ENCODE measurements around the gene VPS33A.

VPS33A gene

DNA sequence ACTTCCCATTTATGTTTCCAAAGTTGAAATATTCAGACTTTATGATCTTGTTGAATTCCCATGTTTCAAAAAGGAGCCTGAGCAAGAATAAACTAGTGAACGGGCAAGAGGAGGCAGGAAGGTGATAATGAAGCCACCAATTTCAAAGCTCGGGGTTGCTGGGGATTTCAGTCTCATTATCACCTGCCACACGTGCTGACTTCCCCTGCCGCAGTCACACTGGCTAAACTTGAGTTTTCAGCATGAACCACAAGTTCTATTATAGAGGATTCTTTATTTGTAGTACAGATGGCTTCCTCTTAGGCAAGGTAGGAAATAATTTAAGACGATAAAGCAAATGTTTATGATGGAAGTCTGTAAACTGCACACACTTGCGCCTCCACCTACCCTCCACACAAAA is 22.3 kb downstream of the VPS33A start:
- TF ChIP-seq, protein P1, sequence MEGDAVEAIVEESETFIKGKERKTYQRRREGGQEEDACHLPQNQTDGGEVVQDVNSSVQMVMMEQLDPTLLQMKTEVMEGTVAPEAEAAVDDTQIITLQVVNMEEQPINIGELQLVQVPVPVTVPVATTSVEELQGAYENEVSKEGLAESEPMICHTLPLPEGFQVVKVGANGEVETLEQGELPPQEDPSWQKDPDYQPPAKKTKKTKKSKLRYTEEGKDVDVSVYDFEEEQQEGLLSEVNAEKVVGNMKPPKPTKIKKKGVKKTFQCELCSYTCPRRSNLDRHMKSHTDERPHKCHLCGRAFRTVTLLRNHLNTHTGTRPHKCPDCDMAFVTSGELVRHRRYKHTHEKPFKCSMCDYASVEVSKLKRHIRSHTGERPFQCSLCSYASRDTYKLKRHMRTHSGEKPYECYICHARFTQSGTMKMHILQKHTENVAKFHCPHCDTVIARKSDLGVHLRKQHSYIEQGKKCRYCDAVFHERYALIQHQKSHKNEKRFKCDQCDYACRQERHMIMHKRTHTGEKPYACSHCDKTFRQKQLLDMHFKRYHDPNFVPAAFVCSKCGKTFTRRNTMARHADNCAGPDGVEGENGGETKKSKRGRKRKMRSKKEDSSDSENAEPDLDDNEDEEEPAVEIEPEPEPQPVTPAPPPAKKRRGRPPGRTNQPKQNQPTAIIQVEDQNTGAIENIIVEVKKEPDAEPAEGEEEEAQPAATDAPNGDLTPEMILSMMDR (IDR thresholded peaks at IDR 0.05; ENCODE audit: borderline replicate concordance, control extremely low read depth, extremely low read depth, insufficient read depth, missing control alignments), result no peak
- DNase-seq (ENCODE audit: low spot score), result no peak
- in situ Hi-C loops (cut with MboI; ENCODE audit: low sequenced_read_pairs, unreplicated experiment), result no loop called here

DNA sequence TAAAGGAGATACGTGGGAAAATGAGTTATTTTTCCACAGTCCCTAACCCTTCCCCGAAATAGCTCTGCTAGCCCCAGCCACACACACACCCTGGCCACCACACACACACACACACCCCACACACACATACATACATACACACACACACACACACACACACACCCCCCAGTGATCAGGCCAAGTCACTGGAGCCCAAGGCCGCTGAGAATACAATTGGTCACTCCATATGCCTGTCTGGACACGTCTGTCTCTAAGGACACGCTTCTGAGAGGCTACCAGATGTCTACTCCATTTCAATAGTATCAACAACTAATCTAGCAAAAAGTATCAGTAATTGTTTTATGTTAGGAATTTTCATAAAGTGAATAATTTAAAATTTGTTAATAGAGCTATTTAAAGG is 27.4 kb downstream of the VPS33A start:
- no peak for DNase-seq (ENCODE audit: low spot score)
- in situ Hi-C loops (cut with MboI; ENCODE audit: low sequenced_read_pairs, unreplicated experiment), result no loop called here
- TF ChIP-seq, protein P1 (IDR thresholded peaks at IDR 0.05; ENCODE audit: borderline replicate concordance, control extremely low read depth, extremely low read depth, insufficient read depth, missing control alignments), result no peak

DNA sequence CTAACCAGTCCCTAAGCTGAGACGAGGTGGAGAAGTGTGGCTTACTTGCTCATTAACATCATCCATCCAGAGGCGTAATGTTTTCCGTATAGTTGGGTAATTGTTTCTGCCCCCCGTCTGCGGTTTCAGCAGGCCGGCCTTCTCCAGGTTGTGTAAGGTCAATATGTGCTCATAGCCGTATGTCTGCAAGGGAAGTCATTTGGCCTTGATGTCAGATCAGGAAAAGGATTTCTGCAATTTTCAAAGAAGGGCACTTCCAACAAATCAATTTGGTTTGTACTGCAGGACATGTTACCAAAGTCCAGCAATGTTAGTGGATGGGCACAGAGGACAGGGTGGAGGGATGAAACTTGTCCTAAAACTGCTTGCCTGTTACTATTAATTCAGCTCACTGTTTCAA is 30.6 kb downstream of the VPS33A start:
- TF ChIP-seq, protein P1 (IDR thresholded peaks at IDR 0.05; ENCODE audit: borderline replicate concordance, control extremely low read depth, extremely low read depth, insufficient read depth, missing control alignments), result no peak
- in situ Hi-C loops (cut with MboI; ENCODE audit: low sequenced_read_pairs, unreplicated experiment), result no loop called here
- DNase-seq (ENCODE audit: low spot score), result no peak

DNA sequence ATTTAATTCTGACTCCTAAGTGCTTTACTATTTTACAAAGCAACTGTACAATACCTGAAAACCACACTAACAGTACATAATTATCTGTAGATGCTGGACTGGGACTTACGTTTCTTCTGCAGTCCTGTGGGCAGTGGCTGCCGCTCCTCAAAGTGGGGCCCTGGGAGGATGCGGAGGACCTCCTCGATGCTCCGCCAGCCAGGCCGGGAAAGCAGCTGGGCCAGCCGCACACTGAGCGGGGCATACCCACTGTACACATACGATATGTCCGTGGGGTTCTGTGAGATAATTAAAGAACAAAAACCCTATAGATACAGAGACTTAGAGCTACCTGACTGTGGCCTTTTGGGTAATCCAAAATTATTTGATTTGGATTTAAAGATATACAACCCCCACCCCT is 33.6 kb downstream of the VPS33A start:
- in situ Hi-C loops (cut with MboI; ENCODE audit: low sequenced_read_pairs, unreplicated experiment), result no loop called here
- TF ChIP-seq, protein P1 (IDR thresholded peaks at IDR 0.05; ENCODE audit: borderline replicate concordance, control extremely low read depth, extremely low read depth, insufficient read depth, missing control alignments), result no peak
- DNase-seq (ENCODE audit: low spot score), result no peak

DNA sequence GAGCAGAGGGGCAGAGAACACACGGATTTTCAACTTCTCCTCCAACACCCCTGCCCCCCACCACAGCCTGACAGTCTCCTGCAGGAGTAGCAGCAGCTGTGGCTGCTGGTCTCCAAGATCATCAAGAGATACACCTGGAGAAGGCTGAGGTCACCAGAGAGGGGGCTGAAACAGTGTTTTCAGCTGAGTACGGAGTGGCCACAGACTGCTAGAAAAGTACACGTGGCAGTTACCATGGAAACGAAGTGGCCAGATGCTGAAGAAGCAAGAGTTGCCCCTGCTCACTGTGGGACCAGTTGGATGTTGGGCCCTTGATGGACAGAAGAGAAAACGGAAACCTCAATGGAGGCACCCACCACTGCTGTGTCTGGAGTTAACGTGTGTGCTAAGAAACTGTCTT is 35.5 kb downstream of the VPS33A start:
- in situ Hi-C loops (cut with MboI; ENCODE audit: low sequenced_read_pairs, unreplicated experiment), result no loop called here

DNA sequence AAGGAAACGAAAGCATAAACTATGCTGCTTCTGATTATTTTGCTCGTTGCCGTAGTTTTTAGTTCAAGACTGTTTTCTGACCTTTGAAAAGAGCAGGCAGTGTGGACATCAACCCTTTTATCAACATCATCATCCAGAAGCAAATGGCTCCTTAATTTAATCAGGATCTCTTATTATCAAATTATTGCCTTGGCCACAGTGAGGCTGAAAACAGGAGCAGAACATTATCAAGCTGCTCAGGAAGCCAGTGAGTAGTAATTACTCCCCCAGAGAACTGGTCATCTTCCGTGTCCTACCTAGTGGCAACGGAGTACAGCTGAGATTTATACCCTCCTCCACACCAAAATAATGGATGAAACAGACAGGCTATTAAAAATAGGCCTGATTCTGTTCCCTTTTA is 38.2 kb downstream of the VPS33A start:
- DNase-seq (ENCODE audit: low spot score), result no peak
- in situ Hi-C loops (cut with MboI; ENCODE audit: low sequenced_read_pairs, unreplicated experiment), result no loop called here
- TF ChIP-seq, protein P1 (IDR thresholded peaks at IDR 0.05; ENCODE audit: borderline replicate concordance, control extremely low read depth, extremely low read depth, insufficient read depth, missing control alignments), result no peak

More for the DNA sequence above, 35.5 kb downstream of the VPS33A start:
- TF ChIP-seq, protein P1 (IDR thresholded peaks at IDR 0.05; ENCODE audit: borderline replicate concordance, control extremely low read depth, extremely low read depth, insufficient read depth, missing control alignments), result no peak
- DNase-seq (ENCODE audit: low spot score), result no peak

DNA sequence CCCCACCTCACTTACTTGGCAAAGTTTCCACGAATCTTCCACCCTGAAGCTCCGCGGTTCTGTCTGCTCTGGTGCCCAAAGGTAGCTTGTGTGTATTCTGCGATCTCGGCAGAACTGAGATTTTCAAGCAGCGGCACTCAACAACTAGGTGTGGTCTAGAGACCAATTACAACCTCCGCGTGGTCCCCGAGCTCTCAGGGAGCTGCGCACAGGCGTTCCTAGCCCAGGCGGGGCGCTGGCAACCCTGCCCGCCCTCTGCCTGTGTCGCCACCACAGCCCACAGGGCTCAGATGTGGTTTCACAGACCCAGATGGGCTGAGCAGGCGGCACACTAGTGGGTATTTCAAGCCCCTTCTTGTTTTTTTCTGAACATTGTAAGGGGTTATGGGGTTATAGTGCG is 39.0 kb downstream of the VPS33A start:
- DNase-seq (ENCODE audit: low spot score), result no peak
- TF ChIP-seq, protein P1 (IDR thresholded peaks at IDR 0.05; ENCODE audit: borderline replicate concordance, control extremely low read depth, extremely low read depth, insufficient read depth, missing control alignments), result no peak
- in situ Hi-C loops (cut with MboI; ENCODE audit: low sequenced_read_pairs, unreplicated experiment), result no loop called here

Measured in GM13976 (cell line).